Gastrocnemius medialis (tissue), 4 donors: ENCODE results near the gene KRTAP5-7. TPM values are rescaled to one million over a fixed set of nuclear protein-coding genes. Genes with fewer than 3 reads are reported as not detected.

Source experiments
- ATAC-seq, 2 donors: fragments of 150-250 bp; one replicate each; pipeline ENCODE4 v1.9.1; 2016
- DNase-seq, 2 donors: peaks; one replicate each; pipeline ENCODE4 v3.0.0-alpha.2; 2019
- H3K27ac ChIP-seq, 4 donors: fragments of 200-600 bp; sonication (generic); 1 replicate in 1 of 4; 2 replicates in 3 of 4; pipeline ENCODE4 v1.5.1; 2016 to 2018; ENCODE audit warnings: mild to moderate bottlenecking in 2 of 4, moderate library complexity in 1 of 4
- H3K27me3 ChIP-seq, 3 donors: fragments of 200-600 bp; sonication (generic) in 2 of 3; 1 replicate in 1 of 3; 2 replicates in 2 of 3; pipeline versions ENCODE4 v1.5.1 to v1.6.0; 2016 to 2019; ENCODE audit warnings: mild to moderate bottlenecking in 1 of 3, moderate library complexity in 1 of 3
- H3K36me3 ChIP-seq, 2 donors: fragments of 200-600 bp; sonication (generic) in 1 of 2; one replicate each; pipeline ENCODE4 v1.5.1; 2017 to 2018
- H3K4me1 ChIP-seq, 2 donors: fragments of 200-600 bp; sonication (generic) in 1 of 2; one replicate each; pipeline ENCODE4 v1.5.1; 2016 to 2017; ENCODE audit warnings: mild to moderate bottlenecking in 2 of 2
- H3K4me3 ChIP-seq, 4 donors: fragments of 200-600 bp; sonication (generic) in 3 of 4; 1 replicate in 1 of 4; 2 replicates in 3 of 4; pipeline ENCODE4 v1.5.1; 2016 to 2019; ENCODE audit warnings: mild to moderate bottlenecking in 2 of 4
- H3K9me3 ChIP-seq, 3 donors: fragments of 200-600 bp; sonication (generic) in 2 of 3; 1 replicate in 1 of 3; 2 replicates in 2 of 3; pipeline ENCODE4 v1.5.1; 2016 to 2019
- CTCF ChIP-seq, 5 experiments: fragments of 450-650 bp in 3 of 5; fragments of 200-600 bp in 2 of 5; sonication (generic) in 2 of 5; IDR thresholded peaks in 4 of 5; conservative IDR thresholded peaks in 1 of 5; 1 replicate in 4 of 5; 2 replicates in 1 of 5; pipeline ENCODE4 v1.5.1; 2016 to 2019; ENCODE audit warnings: antibody characterized with exemption in 5 of 5, mild to moderate bottlenecking in 3 of 5, moderate library complexity in 3 of 5
- POLR2A ChIP-seq, 2 donors: fragments of 450-650 bp; IDR thresholded peaks; one replicate each; pipeline ENCODE4 v1.6.1; 2017; ENCODE audit warnings: antibody characterized with exemption in 2 of 2, mild to moderate bottlenecking in 2 of 2, moderate library complexity in 2 of 2
- in situ Hi-C, 4 donors: fragments of 200-750 bp; cut with MboI; loops; one replicate each; pipeline versions ENCODE4 v1.15.0 to v1.8.0; 2017; ENCODE audit warnings: low sequenced_read_pairs in 4 of 4
- intact Hi-C: fragments of 100-400 bp; cut with DNase I; formaldehyde crosslinking; loops from one replicate; pipeline ENCODE4 v1.15.1; 2023; ENCODE audit warnings: low total_unique reads
- total RNA-seq, 4 donors: library from RNA; depleted of rRNA; stranded (reverse); fragments of >200 nt; gene quantifications; one replicate each; pipeline versions ENCODE4 v1.1.0 to v1.2.3, GENCODE V29; 2016

Gene KRTAP5-7
- total RNA-seq, 4 donors from 2014 or later = not detected

DNA sequence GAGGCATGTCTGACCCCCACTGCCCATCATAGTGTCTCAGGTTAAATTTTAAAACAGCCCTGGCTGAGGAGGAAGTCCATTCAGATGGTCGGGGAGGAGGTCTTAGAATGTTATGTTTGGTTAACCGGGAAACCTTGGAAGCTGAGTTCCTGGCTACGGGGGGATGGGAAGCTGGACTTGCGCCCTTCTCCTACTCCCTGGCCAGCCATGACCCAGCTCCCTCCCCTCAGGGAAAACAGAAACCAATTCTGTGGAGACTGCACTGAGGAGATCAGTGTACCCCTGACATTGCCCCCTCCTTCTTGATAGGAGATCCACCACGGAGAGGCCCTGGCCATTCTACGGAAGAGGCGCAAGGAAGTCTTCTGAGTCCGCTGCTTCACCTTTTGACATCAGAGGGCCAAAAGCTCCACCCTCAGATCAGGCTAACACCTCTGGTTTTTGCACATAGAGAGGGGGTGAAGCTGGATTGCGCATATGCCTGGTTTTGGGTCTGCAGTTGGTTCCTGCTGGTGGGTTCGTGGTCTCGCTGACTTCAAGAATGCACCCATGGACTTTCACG is 18.4 kb downstream of the KRTAP5-7 start:
- in situ Hi-C loops (no loop called here), intact Hi-C loops (no loop called here)
- no peak for DNase-seq
- Histone ChIP-seq H3K27ac (no peak overlapping the region), H3K4me3 (no peak overlapping the region), H3K9me3 (no peaks in the 10 kb centered on the region), H3K27me3 (no peaks in the 10 kb centered on the region), H3K36me3 (no peaks in the 10 kb centered on the region), H3K4me1 (no peaks in the 10 kb centered on the region)
- TF ChIP-seq POLR2A (IDR thresholded peaks at IDR 0.05) (no peak), CTCF (IDR thresholded peaks at IDR 0.05 in 4 of 5, conservative IDR thresholded peaks at IDR 0.05 in 1 of 5) (no peak)
- no peak for ATAC-seq

DNA sequence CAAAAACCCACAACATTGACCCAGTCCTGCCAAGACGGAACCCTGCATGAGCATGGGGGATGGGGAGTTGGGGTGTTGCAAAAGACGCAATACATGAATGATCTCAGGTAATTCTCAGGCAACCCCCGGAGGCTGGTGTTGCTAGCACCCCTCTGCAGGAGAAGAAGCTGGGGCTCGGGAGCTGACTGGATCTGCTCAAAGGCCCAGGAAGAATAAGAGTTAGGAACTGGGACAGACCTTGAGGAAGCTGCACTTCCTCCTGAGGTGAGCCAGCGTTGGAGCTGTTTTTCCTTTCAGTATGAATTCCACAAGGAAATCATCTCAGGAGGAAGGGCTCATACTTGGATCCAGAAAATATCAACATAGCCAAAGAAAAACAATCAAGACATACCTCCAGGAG is 21.1 kb downstream of the KRTAP5-7 start, which contains the start of gene KRTAP5-9:
Gene KRTAP5-9, plus strand, starts transcription at position 301 of the 400 bp plus-strand sequence. CDS start 238 bp downstream, outside the sequence.
- no peaks in the 10 kb centered on the region for H3K9me3 ChIP-seq
- intact Hi-C loops = no loop called here
- H3K36me3 ChIP-seq = no peaks in the 10 kb centered on the region
- no peaks in the 10 kb centered on the region for H3K27me3 ChIP-seq
- H3K27ac ChIP-seq = no peak within 1 kb of the TSS
- DNase-seq = no peak
- no peak for TF ChIP-seq POLR2A (IDR thresholded peaks at IDR 0.05)
- TF ChIP-seq CTCF (IDR thresholded peaks at IDR 0.05 in 4 of 5, conservative IDR thresholded peaks at IDR 0.05 in 1 of 5) = no peak
- H3K4me1 ChIP-seq = no peaks in the 10 kb centered on the region
- ATAC-seq = no peak
- in situ Hi-C loops = no loop called here
- no peak within 1 kb of the TSS for H3K4me3 ChIP-seq

- TF ChIP-seq POLR2A (IDR thresholded peaks at IDR 0.05) (no peak), CTCF (IDR thresholded peaks at IDR 0.05 in 4 of 5, conservative IDR thresholded peaks at IDR 0.05 in 1 of 5) (no peak)
- no peak for ATAC-seq
- Histone ChIP-seq H3K36me3 (no peaks in the 10 kb centered on the region), H3K27me3 (no peaks in the 10 kb centered on the region), H3K4me1 (no peaks in the 10 kb centered on the region), H3K4me3 (no peak overlapping the region), H3K9me3 (no peaks in the 10 kb centered on the region), H3K27ac (no peak overlapping the region)
- DNase-seq = no peak
- intact Hi-C loops = no loop called here
- in situ Hi-C loops = no loop called here
Measured at GRCh38 chr11:71548716-71549151, 21.7 kb downstream of the KRTAP5-7 start.

- Histone ChIP-seq H3K9me3 (no peaks in the 10 kb centered on the region), H3K36me3 (no peaks in the 10 kb centered on the region), H3K4me3 (no peak overlapping the region), H3K27ac (no peak overlapping the region), H3K27me3 (no peaks in the 10 kb centered on the region), H3K4me1 (no peaks in the 10 kb centered on the region)
- intact Hi-C loops (no loop called here), in situ Hi-C loops (no loop called here)
- DNase-seq = no peak
- no peak for TF ChIP-seq CTCF (IDR thresholded peaks at IDR 0.05 in 4 of 5, conservative IDR thresholded peaks at IDR 0.05 in 1 of 5)
- TF ChIP-seq POLR2A (IDR thresholded peaks at IDR 0.05) = no peak
- ATAC-seq = no peak
Measured at GRCh38 chr11:71551711-71552110, 24.6 kb downstream of the KRTAP5-7 start.

DNA sequence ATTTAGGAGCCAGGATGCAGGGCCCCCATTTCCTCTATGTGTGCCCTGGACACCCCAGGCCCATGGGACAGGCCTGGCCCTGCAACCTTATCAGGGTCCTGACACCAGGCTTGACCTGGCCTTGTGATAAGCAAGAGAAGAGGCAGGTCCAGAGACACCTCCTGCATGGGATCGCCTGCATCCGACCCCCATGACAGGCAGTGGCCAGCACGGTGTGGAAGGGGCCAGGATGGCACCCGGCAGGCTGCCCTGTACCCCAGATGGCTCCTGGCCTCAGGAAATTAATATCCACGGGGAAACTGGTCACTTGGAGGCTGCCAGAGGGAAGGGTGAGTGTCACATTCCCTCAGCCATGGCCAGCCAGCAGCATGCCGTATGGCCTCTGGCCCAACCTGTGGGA is 27.9 kb downstream of the KRTAP5-7 start:
- no peaks in the 10 kb centered on the region for H3K36me3 ChIP-seq
- no peaks in the 10 kb centered on the region for H3K4me1 ChIP-seq
- in situ Hi-C loops = no loop called here
- no peak overlapping the region for H3K4me3 ChIP-seq
- no peak overlapping the region for H3K27ac ChIP-seq
- no peak for DNase-seq
- no peaks in the 10 kb centered on the region for H3K9me3 ChIP-seq
- H3K27me3 ChIP-seq = no peaks in the 10 kb centered on the region
- intact Hi-C loops = no loop called here
- no peak for ATAC-seq
- no peak for TF ChIP-seq POLR2A (IDR thresholded peaks at IDR 0.05)
- TF ChIP-seq CTCF (IDR thresholded peaks at IDR 0.05 in 4 of 5, conservative IDR thresholded peaks at IDR 0.05 in 1 of 5) = no peak
